ENCODE results near the gene TWSG1. TPM values are rescaled to one million over a fixed set of nuclear protein-coding genes. Genes with fewer than 3 reads are reported as not detected.

The TWSG1 gene
- total and polyA plus RNA-seq, 7 donors, result 3.6 to 8.5 (median 7.0) TPM

- no peak overlapping the region for H3K27ac ChIP-seq
- no peak for TF ChIP-seq CTCF (IDR thresholded peaks at IDR 0.05)
- intact Hi-C loops (cut with DNase I), result no loop called here
- no peaks in the 10 kb centered on the region for H3K36me3 ChIP-seq (ENCODE audit: insufficient read depth in 1 of 2, low read depth in 1 of 2)
- no peak for DNase-seq
- no peaks in the 10 kb centered on the region for H3K4me1 ChIP-seq
- H3K9me3 ChIP-seq, result no peaks in the 10 kb centered on the region
- ATAC-seq, result no peak
- H3K27me3 ChIP-seq (ENCODE audit: insufficient read depth in 3 of 3, low read length in 2 of 3), result peaks cover 0 to 1% (median 0%) of the 10 kb centered on the region in 3 donors
- WGBS, 3 donors, result 25 to 38% (median 37%) methylated on average over 10 of the region's 10 CpGs
- H3K4me3 ChIP-seq, result no peak overlapping the region
Observed at GRCh38 chr18:9433671-9434121, 99.1 kb downstream of the TWSG1 start.

DNA sequence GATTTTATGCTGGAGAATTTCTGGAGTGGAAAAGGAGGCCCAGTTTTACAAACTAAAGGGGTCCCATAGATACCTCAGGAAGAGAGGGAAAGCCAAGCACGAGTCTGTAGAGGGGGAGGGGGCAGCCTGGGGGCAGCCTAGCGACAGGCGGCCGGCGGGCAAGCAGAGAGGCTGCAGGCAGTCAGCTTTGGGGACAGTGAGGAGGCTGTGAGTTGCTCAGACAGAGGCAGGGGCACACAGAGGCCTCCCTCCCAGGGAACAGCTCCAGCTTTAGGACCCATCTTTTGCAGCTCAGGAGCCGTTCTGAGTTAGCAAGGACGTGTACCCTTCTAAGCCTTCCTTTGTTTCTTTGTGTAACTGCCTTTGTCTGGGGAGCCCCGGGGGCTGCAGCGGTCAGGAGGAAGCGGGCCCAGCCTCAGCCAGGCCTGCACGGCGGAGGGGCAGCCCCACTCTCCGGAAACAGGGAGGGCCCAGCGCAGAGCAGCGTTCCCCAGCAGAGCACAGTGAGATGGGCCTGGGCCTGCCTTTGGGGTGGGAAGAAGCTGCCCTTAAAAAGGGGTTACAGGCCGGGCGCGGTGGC is 99.6 kb downstream of the TWSG1 start:
- H3K27ac ChIP-seq, result no peak overlapping the region
- no peak for TF ChIP-seq CTCF (IDR thresholded peaks at IDR 0.05)
- H3K4me3 ChIP-seq, result no peak overlapping the region
- peaks cover 0 to 1% (median 0%) of the 10 kb centered on the region in 3 donors for H3K27me3 ChIP-seq (ENCODE audit: insufficient read depth in 3 of 3, low read length in 2 of 3)
- intact Hi-C loops (cut with DNase I), result no loop called here
- H3K9me3 ChIP-seq, result no peaks in the 10 kb centered on the region
- DNase-seq (no peak), ATAC-seq (no peak)
- H3K4me1 ChIP-seq, result no peaks in the 10 kb centered on the region
- WGBS, 3 donors, result 62 to 75% (median 67%) methylated on average over 18 of the region's 18 CpGs
- no peaks in the 10 kb centered on the region for H3K36me3 ChIP-seq (ENCODE audit: insufficient read depth in 1 of 2, low read depth in 1 of 2)

DNA sequence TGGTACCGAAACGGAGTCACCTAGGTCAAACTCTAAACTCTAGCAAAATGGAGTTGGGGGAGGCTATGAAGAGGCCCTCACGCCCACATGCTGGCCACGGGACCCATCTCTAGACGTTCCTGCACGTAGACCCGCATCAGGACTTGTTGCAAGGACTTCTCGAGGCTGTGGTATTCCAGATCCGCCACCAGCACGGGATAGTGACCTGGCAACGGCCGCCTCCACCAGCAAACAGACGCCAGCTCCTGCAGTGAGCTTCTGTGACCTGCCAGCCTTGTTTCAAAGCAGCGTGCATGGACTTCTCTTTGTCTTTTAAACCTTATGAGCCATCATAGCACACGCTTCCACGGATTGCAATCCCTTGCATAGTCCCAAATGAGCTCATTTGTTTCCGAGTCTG is 100.5 kb downstream of the TWSG1 start:
- ATAC-seq (no peak), DNase-seq (no peak)
- Histone ChIP-seq H3K27me3 (ENCODE audit: insufficient read depth in 3 of 3, low read length in 2 of 3) (peaks cover 0 to 1% (median 0%) of the 10 kb centered on the region in 3 donors), H3K27ac (no peak overlapping the region), H3K4me1 (no peaks in the 10 kb centered on the region), H3K4me3 (no peak overlapping the region), H3K9me3 (no peaks in the 10 kb centered on the region), H3K36me3 (ENCODE audit: insufficient read depth in 1 of 2, low read depth in 1 of 2) (no peaks in the 10 kb centered on the region)
- intact Hi-C loops (cut with DNase I), result no loop called here
- WGBS, 3 donors, result 94% methylated on average over 17 of the region's 17 CpGs
- no peak for TF ChIP-seq CTCF (IDR thresholded peaks at IDR 0.05)

DNA sequence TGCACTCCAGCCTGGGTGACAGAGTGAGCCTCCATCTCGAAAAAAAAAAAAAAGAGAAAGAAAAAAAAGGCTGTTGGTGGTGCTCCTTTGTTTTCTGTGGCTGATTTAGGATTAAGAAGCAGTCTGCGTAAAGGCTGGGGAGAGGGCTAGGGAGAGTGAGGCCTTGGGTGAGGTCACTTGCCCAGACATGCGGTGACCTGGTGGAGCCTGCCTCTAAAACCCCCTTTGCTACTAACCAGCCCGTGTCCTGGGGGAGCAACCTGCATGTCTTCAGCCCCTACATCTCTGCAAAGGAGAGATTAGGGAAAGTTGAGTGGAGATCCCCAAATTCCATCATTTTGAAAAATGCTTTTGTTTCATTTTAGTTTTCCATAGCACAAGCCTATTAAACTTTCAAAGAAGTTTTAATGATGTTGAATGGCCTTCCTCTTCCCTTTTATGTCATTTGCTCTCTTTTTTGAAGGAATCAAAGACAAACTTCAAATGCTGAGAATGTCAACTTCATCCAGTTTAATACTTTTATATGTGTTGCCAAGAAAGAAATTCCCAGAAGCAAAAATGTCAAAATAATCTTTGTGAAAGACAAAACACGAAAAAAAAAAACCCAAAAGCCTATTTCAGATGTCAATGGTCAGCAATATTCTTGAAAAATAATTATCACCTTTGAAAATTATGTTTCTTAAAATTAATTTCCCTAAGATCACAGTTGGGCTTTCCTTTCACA is 101.8 kb downstream of the TWSG1 start:
- no peak overlapping the region for H3K4me3 ChIP-seq
- WGBS, 3 donors, result 58 to 68% (median 63%) methylated on average over 5 of the region's 5 CpGs
- intact Hi-C loops (cut with DNase I), result no loop called here
- H3K9me3 ChIP-seq, result no peaks in the 10 kb centered on the region
- TF ChIP-seq CTCF (IDR thresholded peaks at IDR 0.05), result no peak
- H3K36me3 ChIP-seq (ENCODE audit: insufficient read depth in 1 of 2, low read depth in 1 of 2), result no peaks in the 10 kb centered on the region
- ATAC-seq (no peak), DNase-seq (no peak)
- H3K27ac ChIP-seq, result no peak overlapping the region
- H3K4me1 ChIP-seq, result no peaks in the 10 kb centered on the region
- peaks cover 0 to 1% (median 0%) of the 10 kb centered on the region in 3 donors for H3K27me3 ChIP-seq (ENCODE audit: insufficient read depth in 3 of 3, low read length in 2 of 3)
